H9 (cell line): ENCODE data around the gene PANK2. TPM values are rescaled to one million over a fixed set of nuclear protein-coding genes. Genes with fewer than 3 reads are reported as not detected.

Experiments used
- DNase-seq: peaks from one replicate; pipeline ENCODE4 v3.0.0-alpha.2; 2017
- H2AFZ ChIP-seq: one replicate; pipeline ENCODE4 v1.6.1; 2013; ENCODE audit warnings: mild to moderate bottlenecking, low read length, control low read depth, moderate library complexity
- H2AK5ac ChIP-seq: 2 replicates; pipeline ENCODE4 v1.6.1; 2013; ENCODE audit warnings: low read length, control low read depth, mixed read lengths; ENCODE audit not compliant: insufficient read length
- H2BK120ac ChIP-seq: one replicate; pipeline ENCODE4 v1.6.1; 2013; ENCODE audit warnings: low read depth, mild to moderate bottlenecking, low read length, control low read depth, inconsistent platforms; ENCODE audit not compliant: poor library complexity, severe bottlenecking
- H2BK12ac ChIP-seq: 2 replicates; pipeline ENCODE4 v1.6.1; 2013; ENCODE audit warnings: low read length, control low read depth, mixed read lengths, low read depth; ENCODE audit not compliant: insufficient read length
- H2BK15ac ChIP-seq: 2 replicates; pipeline ENCODE4 v1.6.1; 2013; ENCODE audit warnings: low read depth, low read length, control low read depth
- H2BK20ac ChIP-seq: one replicate; pipeline ENCODE4 v1.6.1; 2013; ENCODE audit warnings: low read depth, mild to moderate bottlenecking, low read length, control low read depth, inconsistent platforms; ENCODE audit not compliant: poor library complexity, severe bottlenecking
- H2BK5ac ChIP-seq: 2 replicates; pipeline ENCODE4 v1.6.1; 2013; ENCODE audit warnings: low read length, control low read depth, mixed read lengths; ENCODE audit not compliant: insufficient read length
- H3K14ac ChIP-seq: 2 replicates; pipeline ENCODE4 v1.6.1; 2013; ENCODE audit warnings: low read length, control low read depth; ENCODE audit not compliant: insufficient read depth
- H3K18ac ChIP-seq: 2 replicates; pipeline ENCODE4 v1.6.1; 2013; ENCODE audit warnings: low read depth, mild to moderate bottlenecking, mixed read lengths, low read length, control low read depth; ENCODE audit not compliant: insufficient read length
- H3K23ac ChIP-seq: 2 replicates; pipeline ENCODE4 v1.6.1; 2013; ENCODE audit warnings: low read length, control low read depth, mixed read lengths, low read depth; ENCODE audit not compliant: insufficient read length
- H3K23me2 ChIP-seq: 2 replicates; pipeline ENCODE4 v1.6.1; 2013; ENCODE audit warnings: low read depth, mild to moderate bottlenecking, mixed read lengths, low read length, control low read depth; ENCODE audit not compliant: insufficient read length, poor library complexity, severe bottlenecking
- H3K27ac ChIP-seq: 2 replicates; pipeline ENCODE4 v1.5.1; 2013; ENCODE audit warnings: low read length, control low read depth, mixed read lengths, low read depth; ENCODE audit not compliant: insufficient read length
- H3K27me3 ChIP-seq: 2 replicates; pipeline ENCODE4 v1.6.1; 2013; ENCODE audit warnings: low read length, control low read depth, inconsistent platforms; ENCODE audit not compliant: insufficient read depth
- H3K4ac ChIP-seq: 2 replicates; pipeline ENCODE4 v1.6.1; 2013; ENCODE audit warnings: low read depth, mild to moderate bottlenecking, control low read depth, inconsistent platforms, low read length, moderate library complexity
- H3K4me1 ChIP-seq: 2 replicates; pipeline ENCODE4 v1.6.1; 2013; ENCODE audit warnings: low read length, control low read depth, inconsistent platforms; ENCODE audit not compliant: insufficient read depth
- H3K4me2 ChIP-seq: 2 replicates; pipeline ENCODE4 v1.6.1; 2013; ENCODE audit warnings: low read length, control low read depth, mixed read lengths; ENCODE audit not compliant: insufficient read length, insufficient read depth
- H3K56ac ChIP-seq: 2 replicates; pipeline ENCODE4 v1.6.1; 2013; ENCODE audit warnings: low read depth, mild to moderate bottlenecking, mixed read lengths, low read length, control low read depth; ENCODE audit not compliant: insufficient read length
- H3K79me1 ChIP-seq: 2 replicates; pipeline ENCODE4 v1.6.1; 2013; ENCODE audit warnings: low read depth, mild to moderate bottlenecking, moderate library complexity, low read length, control low read depth, inconsistent platforms; ENCODE audit not compliant: insufficient read depth, poor library complexity, severe bottlenecking
- H3K79me2 ChIP-seq: 2 replicates; pipeline ENCODE4 v1.6.1; 2013; ENCODE audit warnings: low read length, control low read depth, inconsistent platforms; ENCODE audit not compliant: insufficient read depth
- H3K9ac ChIP-seq: 2 replicates; pipeline ENCODE4 v1.6.1; 2013; ENCODE audit warnings: low read length, control low read depth, mixed read lengths; ENCODE audit not compliant: insufficient read length; ENCODE audit errors: extremely low read depth
- H3K9me3 ChIP-seq: one replicate; pipeline ENCODE4 v1.6.1; 2013; ENCODE audit warnings: low read depth, low read length, inconsistent platforms; ENCODE audit not compliant: control insufficient read depth
- H3T11ph ChIP-seq: one replicate; pipeline ENCODE4 v1.6.1; 2013; ENCODE audit warnings: mild to moderate bottlenecking, low read length, control low read depth, inconsistent platforms
- H4K20me1 ChIP-seq: one replicate; pipeline ENCODE4 v1.6.1; 2013; ENCODE audit not compliant: control insufficient read depth, insufficient read length, insufficient read depth
- H4K5ac ChIP-seq: 2 replicates; pipeline ENCODE4 v1.6.1; 2013; ENCODE audit warnings: low read depth, mild to moderate bottlenecking, mixed read lengths, low read length, control low read depth; ENCODE audit not compliant: insufficient read length
- H4K8ac ChIP-seq: replicated peaks from 2 replicates; pipeline ENCODE4 v1.6.1; 2013; ENCODE audit warnings: low read length, control low read depth, mixed read lengths, low read depth; ENCODE audit not compliant: insufficient read length
- H4K91ac ChIP-seq: 2 replicates; pipeline ENCODE4 v1.6.1; 2013; ENCODE audit warnings: low read depth, mild to moderate bottlenecking, moderate library complexity, mixed read lengths, low read length, control low read depth; ENCODE audit not compliant: insufficient read length
- H3K27ac Mint-ChIP-seq, 3 experiments: 2 replicates in 2 of 3; 3 replicates in 1 of 3; pipeline ENCODE4 v1.8.0; 2020 to 2021; ENCODE audit warnings: mixed read lengths in 3 of 3, mild to moderate bottlenecking in 1 of 3, moderate library complexity in 1 of 3
- H3K27me3 Mint-ChIP-seq: 2 replicates; pipeline ENCODE4 v1.8.0; 2021; ENCODE audit warnings: low read depth, mild to moderate bottlenecking, moderate library complexity, mixed read lengths
- H3K36me3 Mint-ChIP-seq, 3 experiments: 2 replicates in 2 of 3; 3 replicates in 1 of 3; pipeline ENCODE4 v1.8.0; 2020 to 2021; ENCODE audit warnings: low read depth in 3 of 3, mixed read lengths in 3 of 3; ENCODE audit not compliant: insufficient read depth in 1 of 3
- H3K4me1 Mint-ChIP-seq, 2 experiments: 2 replicates each; pipeline ENCODE4 v1.8.0; 2020; ENCODE audit warnings: mixed read lengths in 2 of 2
- H3K4me3 Mint-ChIP-seq, 2 experiments: 2 replicates in 1 of 2; 3 replicates in 1 of 2; pipeline ENCODE4 v1.8.0; 2020 to 2021; ENCODE audit warnings: mild to moderate bottlenecking in 2 of 2, mixed read lengths in 2 of 2, moderate library complexity in 1 of 2
- H3K9me3 Mint-ChIP-seq, 2 experiments: 2 replicates in 1 of 2; 3 replicates in 1 of 2; pipeline ENCODE4 v1.8.0; 2020; ENCODE audit warnings: mild to moderate bottlenecking in 2 of 2, mixed read lengths in 2 of 2, moderate library complexity in 1 of 2
- CTCF ChIP-seq: fragments of 200-600 bp; sonication (generic); conservative IDR thresholded peaks from 3 replicates; pipeline ENCODE4 v1.8.0; 2021; ENCODE audit warnings: antibody characterized with exemption, mild to moderate bottlenecking
- WGBS: extraction: QIAGEN DNeasy Blood & Tissue Kit; methylation state at CpG from one replicate; pipeline ENCODE4 v1.1.7; 2013; ENCODE audit warnings: missing lambda C conversion rate, low lambda C conversion rate, mixed read lengths; ENCODE audit not compliant: insufficient read length; ENCODE audit errors: extremely low coverage; 5-methylcytosine and 5-hydroxymethylcytosine counted together
- total RNA-seq: library from RNA; stranded (reverse); gene quantifications from 2 replicates; pipeline ENCODE4 v1.2.1, GENCODE V29; 2021

PANK2 gene
- total RNA-seq, 1 experiment from 2014 or later = 65.4 TPM

- Mint-ChIP-seq H3K9me3 (no peaks in the 10 kb centered on the region), H3K36me3 (peaks cover 6 to 22% (median 20%) of the 10 kb centered on the region in 3 experiments; a peak in 6 of 7 replicates), H3K4me3 (no peak overlapping the region), H3K27ac (no peak overlapping the region; a peak in 1 of 7 replicates), H3K27me3 (peaks cover 1% of the 10 kb centered on the region; the same call in 1 of the 2 replicates), H3K4me1 (peaks cover 5% of the 10 kb centered on the region in 2 experiments; a peak in 3 of 4 replicates)
- H3K14ac ChIP-seq = no peak overlapping the region
- WGBS = no CpG with 5 or more reads among the region's 3 CpGs
- H4K5ac ChIP-seq = no peak overlapping the region
- H3K4me1 ChIP-seq = no peaks in the 10 kb centered on the region; the same call in 1 of the 2 replicates
- no peak overlapping the region for H3K4me2 ChIP-seq
- no peak for DNase-seq
- no peak overlapping the region for H2BK120ac ChIP-seq
- no peaks in the 10 kb centered on the region for H3K9me3 ChIP-seq
- H2BK20ac ChIP-seq = no peak overlapping the region
- no peak overlapping the region for H2BK5ac ChIP-seq
- H4K8ac ChIP-seq = no peak overlapping the region
- no peak overlapping the region for H2AFZ ChIP-seq
- TF ChIP-seq CTCF = no peak
- no peak overlapping the region for H3K27ac ChIP-seq
- H2BK15ac ChIP-seq = no peak overlapping the region
- no peaks in the 10 kb centered on the region for H4K20me1 ChIP-seq
- H2BK12ac ChIP-seq = no peak overlapping the region
- no peak overlapping the region for H3T11ph ChIP-seq
- no peak overlapping the region for H3K9ac ChIP-seq
- no peaks in the 10 kb centered on the region for H3K79me2 ChIP-seq
- H3K79me1 ChIP-seq = no peaks in the 10 kb centered on the region
- H2AK5ac ChIP-seq = no peak overlapping the region
- no peak overlapping the region for H3K23ac ChIP-seq
- no peak overlapping the region for H3K4ac ChIP-seq
- no peak overlapping the region for H3K56ac ChIP-seq
- no peak overlapping the region for H3K18ac ChIP-seq
- H4K91ac ChIP-seq = no peak overlapping the region
- no peaks in the 10 kb centered on the region for H3K27me3 ChIP-seq
- no peaks in the 10 kb centered on the region for H3K23me2 ChIP-seq
These were observed 14.9 kb upstream of the PANK2 start for GRCh38 chr20:3874194-3874844.
